ENCODE data around the gene GNMT.

DNA sequence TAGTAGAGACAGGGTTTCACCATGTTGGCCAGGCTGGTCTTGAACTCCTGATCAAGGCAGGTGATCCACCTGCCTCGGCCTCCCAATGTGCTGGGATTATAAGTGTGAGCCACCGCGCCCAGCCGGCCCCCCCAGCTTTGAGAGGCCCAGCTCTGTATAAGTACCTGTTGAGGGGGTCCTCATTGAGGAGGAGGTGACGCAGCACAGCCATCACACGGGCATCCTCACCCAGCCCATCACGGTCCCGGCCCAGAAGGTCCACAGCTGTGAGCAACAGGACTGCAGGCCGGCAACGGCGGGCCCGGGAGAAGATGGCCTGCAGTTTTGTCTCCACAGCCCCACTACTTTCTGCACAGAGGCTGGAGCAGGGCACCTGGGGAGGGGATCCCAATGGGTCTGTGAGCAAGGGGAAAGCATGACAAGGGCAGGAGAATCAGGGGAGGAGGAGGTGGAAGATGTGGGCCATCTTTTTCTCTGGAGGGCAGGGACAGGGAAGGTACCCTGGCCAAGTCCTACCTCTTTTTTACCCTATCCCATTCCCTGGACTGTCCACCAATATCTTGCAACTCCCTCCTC is 7.7 kb downstream of the GNMT start:
- TF ChIP-seq, protein P1, sequence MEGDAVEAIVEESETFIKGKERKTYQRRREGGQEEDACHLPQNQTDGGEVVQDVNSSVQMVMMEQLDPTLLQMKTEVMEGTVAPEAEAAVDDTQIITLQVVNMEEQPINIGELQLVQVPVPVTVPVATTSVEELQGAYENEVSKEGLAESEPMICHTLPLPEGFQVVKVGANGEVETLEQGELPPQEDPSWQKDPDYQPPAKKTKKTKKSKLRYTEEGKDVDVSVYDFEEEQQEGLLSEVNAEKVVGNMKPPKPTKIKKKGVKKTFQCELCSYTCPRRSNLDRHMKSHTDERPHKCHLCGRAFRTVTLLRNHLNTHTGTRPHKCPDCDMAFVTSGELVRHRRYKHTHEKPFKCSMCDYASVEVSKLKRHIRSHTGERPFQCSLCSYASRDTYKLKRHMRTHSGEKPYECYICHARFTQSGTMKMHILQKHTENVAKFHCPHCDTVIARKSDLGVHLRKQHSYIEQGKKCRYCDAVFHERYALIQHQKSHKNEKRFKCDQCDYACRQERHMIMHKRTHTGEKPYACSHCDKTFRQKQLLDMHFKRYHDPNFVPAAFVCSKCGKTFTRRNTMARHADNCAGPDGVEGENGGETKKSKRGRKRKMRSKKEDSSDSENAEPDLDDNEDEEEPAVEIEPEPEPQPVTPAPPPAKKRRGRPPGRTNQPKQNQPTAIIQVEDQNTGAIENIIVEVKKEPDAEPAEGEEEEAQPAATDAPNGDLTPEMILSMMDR (IDR thresholded peaks at IDR 0.05; ENCODE audit: insufficient read depth, low read length), result no peak
- TF ChIP-seq, protein P2, sequence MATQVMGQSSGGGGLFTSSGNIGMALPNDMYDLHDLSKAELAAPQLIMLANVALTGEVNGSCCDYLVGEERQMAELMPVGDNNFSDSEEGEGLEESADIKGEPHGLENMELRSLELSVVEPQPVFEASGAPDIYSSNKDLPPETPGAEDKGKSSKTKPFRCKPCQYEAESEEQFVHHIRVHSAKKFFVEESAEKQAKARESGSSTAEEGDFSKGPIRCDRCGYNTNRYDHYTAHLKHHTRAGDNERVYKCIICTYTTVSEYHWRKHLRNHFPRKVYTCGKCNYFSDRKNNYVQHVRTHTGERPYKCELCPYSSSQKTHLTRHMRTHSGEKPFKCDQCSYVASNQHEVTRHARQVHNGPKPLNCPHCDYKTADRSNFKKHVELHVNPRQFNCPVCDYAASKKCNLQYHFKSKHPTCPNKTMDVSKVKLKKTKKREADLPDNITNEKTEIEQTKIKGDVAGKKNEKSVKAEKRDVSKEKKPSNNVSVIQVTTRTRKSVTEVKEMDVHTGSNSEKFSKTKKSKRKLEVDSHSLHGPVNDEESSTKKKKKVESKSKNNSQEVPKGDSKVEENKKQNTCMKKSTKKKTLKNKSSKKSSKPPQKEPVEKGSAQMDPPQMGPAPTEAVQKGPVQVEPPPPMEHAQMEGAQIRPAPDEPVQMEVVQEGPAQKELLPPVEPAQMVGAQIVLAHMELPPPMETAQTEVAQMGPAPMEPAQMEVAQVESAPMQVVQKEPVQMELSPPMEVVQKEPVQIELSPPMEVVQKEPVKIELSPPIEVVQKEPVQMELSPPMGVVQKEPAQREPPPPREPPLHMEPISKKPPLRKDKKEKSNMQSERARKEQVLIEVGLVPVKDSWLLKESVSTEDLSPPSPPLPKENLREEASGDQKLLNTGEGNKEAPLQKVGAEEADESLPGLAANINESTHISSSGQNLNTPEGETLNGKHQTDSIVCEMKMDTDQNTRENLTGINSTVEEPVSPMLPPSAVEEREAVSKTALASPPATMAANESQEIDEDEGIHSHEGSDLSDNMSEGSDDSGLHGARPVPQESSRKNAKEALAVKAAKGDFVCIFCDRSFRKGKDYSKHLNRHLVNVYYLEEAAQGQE (IDR thresholded peaks at IDR 0.05; ENCODE audit: insufficient replicate concordance, low read depth), result no peak

Data from HL-60 (cell line).